WTC11 (cell line): ENCODE data around the gene SNX3. TPM values are rescaled to one million over a fixed set of nuclear protein-coding genes. Genes with fewer than 3 reads are reported as not detected.

Source experiments
- ATAC-seq: fragments of 200-7000 bp; cut with Tn5 transposase; 2 replicates; pipeline ENCODE4 v1.10.0; 2021; ENCODE audit warnings: mild to moderate bottlenecking, moderate library complexity
- CTCF ChIA-PET: fragments of 300-600 bp; sonication (Branson Sonifier 250); formaldehyde crosslinking; loops from one replicate; lab custom pipeline; 2021; ENCODE audit warnings: antibody characterized with exemption; lab: Charles Lee
- POLR2A ChIA-PET: fragments of 350-600 bp; sonication (Branson Sonifier 250); formaldehyde crosslinking; loops from one replicate; lab custom pipeline; 2021; ENCODE audit warnings: antibody characterized with exemption; lab: Charles Lee
- DNase-seq: peaks from one replicate; pipeline ENCODE4 v3.0.0; 2021; ENCODE audit warnings: low spot score
- H3K27ac Mint-ChIP-seq: 2 replicates; pipeline ENCODE4 v1.8.0; 2021; ENCODE audit warnings: mixed read lengths
- H3K27me3 Mint-ChIP-seq: 2 replicates; pipeline ENCODE4 v1.8.0; 2021; ENCODE audit warnings: low read depth, mild to moderate bottlenecking, moderate library complexity, mixed read lengths
- H3K36me3 Mint-ChIP-seq: 2 replicates; pipeline ENCODE4 v1.8.0; 2021; ENCODE audit warnings: mixed read lengths
- H3K4me1 Mint-ChIP-seq: 2 replicates; pipeline ENCODE4 v1.8.0; 2022; ENCODE audit warnings: mixed read lengths
- H3K4me3 Mint-ChIP-seq: 2 replicates; pipeline ENCODE4 v1.8.0; 2021; ENCODE audit warnings: mild to moderate bottlenecking, moderate library complexity, mixed read lengths
- H3K9me3 Mint-ChIP-seq: 2 replicates; pipeline ENCODE4 v1.8.0; 2021; ENCODE audit warnings: mixed read lengths
- ATF1 ChIP-seq: sonication (generic); formaldehyde crosslinking; IDR thresholded peaks from 2 replicates; pipeline ENCODE4 v1.8.1; 2023; ENCODE audit warnings: mild to moderate bottlenecking, moderate library complexity, missing genetic modification reagents
- ATF3 ChIP-seq: sonication (generic); formaldehyde crosslinking; conservative IDR thresholded peaks from 2 replicates; pipeline ENCODE4 v1.8.1; 2022; ENCODE audit warnings: mild to moderate bottlenecking, missing genetic modification reagents
- CREM ChIP-seq: sonication (generic); formaldehyde crosslinking; IDR thresholded peaks from 2 replicates; pipeline ENCODE4 v1.8.1; 2022; ENCODE audit warnings: mild to moderate bottlenecking, missing genetic modification reagents, moderate library complexity
- CTCF ChIP-seq: fragments of 200-600 bp; IDR thresholded peaks from 2 replicates; pipeline ENCODE4 v1.8.0; 2022; ENCODE audit warnings: antibody characterized with exemption
- E2F4 ChIP-seq: sonication (generic); formaldehyde crosslinking; IDR thresholded peaks from 2 replicates; pipeline ENCODE4 v1.8.1; 2022; ENCODE audit warnings: low read depth, mild to moderate bottlenecking, moderate library complexity, missing genetic modification reagents, borderline replicate concordance
- FOXK1 ChIP-seq: sonication (generic); formaldehyde crosslinking; IDR thresholded peaks from 2 replicates; pipeline ENCODE4 v1.8.0; 2022; ENCODE audit warnings: mild to moderate bottlenecking, moderate library complexity, missing genetic modification reagents
- GABPB1 ChIP-seq: sonication (generic); formaldehyde crosslinking; IDR thresholded peaks from 2 replicates; pipeline ENCODE4 v1.8.1; 2023; ENCODE audit warnings: mild to moderate bottlenecking, missing genetic modification reagents
- GTF2I ChIP-seq: fragments of 250-450 bp; sonication (Bioruptor Pico); conservative IDR thresholded peaks from 2 replicates; pipeline ENCODE4 v1.4.0; 2021; ENCODE audit warnings: mild to moderate bottlenecking
- HMGA2 ChIP-seq: fragments of 250-450 bp; sonication (Bioruptor Pico); IDR thresholded peaks from 2 replicates; pipeline ENCODE4 v1.4.0; 2021; ENCODE audit warnings: mild to moderate bottlenecking, moderate library complexity
- NFATC4 ChIP-seq: fragments of 250-450 bp; sonication (Bioruptor Pico); IDR thresholded peaks from 2 replicates; pipeline ENCODE4 v1.9.0; 2021; ENCODE audit warnings: mild to moderate bottlenecking
- NFYB ChIP-seq: sonication (generic); formaldehyde crosslinking; conservative IDR thresholded peaks from 2 replicates; pipeline ENCODE4 v1.8.0; 2022; ENCODE audit warnings: low read depth, missing genetic modification reagents
- NR1H2 ChIP-seq: sonication (generic); formaldehyde crosslinking; IDR thresholded peaks from 2 replicates; pipeline ENCODE4 v1.9.0; 2021; ENCODE audit warnings: mild to moderate bottlenecking, moderate library complexity, missing genetic modification reagents
- RELA ChIP-seq: sonication (generic); formaldehyde crosslinking; IDR thresholded peaks from 2 replicates; pipeline ENCODE4 v1.8.1; 2022; ENCODE audit warnings: missing genetic modification reagents, mild to moderate bottlenecking, borderline replicate concordance
- TEAD1 ChIP-seq: sonication (generic); formaldehyde crosslinking; IDR thresholded peaks from 2 replicates; pipeline ENCODE4 v1.8.0; 2022; ENCODE audit warnings: mild to moderate bottlenecking, missing genetic modification reagents
- TP53 ChIP-seq: sonication (generic); formaldehyde crosslinking; IDR thresholded peaks from 2 replicates; pipeline ENCODE4 v1.8.1; 2023; ENCODE audit warnings: mild to moderate bottlenecking, missing genetic modification reagents
- ZBTB43 ChIP-seq: sonication (generic); formaldehyde crosslinking; IDR thresholded peaks from 2 replicates; pipeline ENCODE4 v1.8.1; 2023; ENCODE audit warnings: mild to moderate bottlenecking, missing genetic modification reagents
- ZNF219 ChIP-seq: sonication (generic); formaldehyde crosslinking; IDR thresholded peaks from 2 replicates; pipeline ENCODE4 v1.8.0; 2023; ENCODE audit warnings: missing genetic modification reagents, mild to moderate bottlenecking, borderline replicate concordance
- ZNF425 ChIP-seq: fragments of 250-450 bp; sonication (Bioruptor Pico); conservative IDR thresholded peaks from 2 replicates; pipeline ENCODE4 v1.9.0; 2021; ENCODE audit warnings: mild to moderate bottlenecking
- total RNA-seq: library from RNA; stranded (reverse); gene quantifications from 3 replicates; pipeline ENCODE4 v1.2.3, GENCODE V29; 2021
- TF ChIP-seq, protein P1 (sequence below): fragments of 250-450 bp; sonication (Bioruptor Pico); IDR thresholded peaks from 2 replicates; pipeline ENCODE4 v1.9.0; 2021; ENCODE audit warnings: mild to moderate bottlenecking, borderline replicate concordance
- TF ChIP-seq, protein P2 (sequence below): sonication (generic); formaldehyde crosslinking; IDR thresholded peaks from 2 replicates; pipeline ENCODE4 v1.8.1; 2023; ENCODE audit warnings: mild to moderate bottlenecking, missing genetic modification reagents, moderate library complexity
- TF ChIP-seq, protein P3 (sequence below): sonication (generic); formaldehyde crosslinking; IDR thresholded peaks from 2 replicates; pipeline ENCODE4 v1.8.0; 2022; ENCODE audit warnings: mild to moderate bottlenecking, missing genetic modification reagents

Gene SNX3
- total RNA-seq, 1 experiment from 2014 or later, result 66.1 TPM

GRCh38 chr6:108235127-108235526 is 25.7 kb downstream of the SNX3 start:
- no peaks in the 10 kb centered on the region for H3K36me3 Mint-ChIP-seq
- H3K4me3 Mint-ChIP-seq, result no peak overlapping the region
- TF ChIP-seq, protein P1, sequence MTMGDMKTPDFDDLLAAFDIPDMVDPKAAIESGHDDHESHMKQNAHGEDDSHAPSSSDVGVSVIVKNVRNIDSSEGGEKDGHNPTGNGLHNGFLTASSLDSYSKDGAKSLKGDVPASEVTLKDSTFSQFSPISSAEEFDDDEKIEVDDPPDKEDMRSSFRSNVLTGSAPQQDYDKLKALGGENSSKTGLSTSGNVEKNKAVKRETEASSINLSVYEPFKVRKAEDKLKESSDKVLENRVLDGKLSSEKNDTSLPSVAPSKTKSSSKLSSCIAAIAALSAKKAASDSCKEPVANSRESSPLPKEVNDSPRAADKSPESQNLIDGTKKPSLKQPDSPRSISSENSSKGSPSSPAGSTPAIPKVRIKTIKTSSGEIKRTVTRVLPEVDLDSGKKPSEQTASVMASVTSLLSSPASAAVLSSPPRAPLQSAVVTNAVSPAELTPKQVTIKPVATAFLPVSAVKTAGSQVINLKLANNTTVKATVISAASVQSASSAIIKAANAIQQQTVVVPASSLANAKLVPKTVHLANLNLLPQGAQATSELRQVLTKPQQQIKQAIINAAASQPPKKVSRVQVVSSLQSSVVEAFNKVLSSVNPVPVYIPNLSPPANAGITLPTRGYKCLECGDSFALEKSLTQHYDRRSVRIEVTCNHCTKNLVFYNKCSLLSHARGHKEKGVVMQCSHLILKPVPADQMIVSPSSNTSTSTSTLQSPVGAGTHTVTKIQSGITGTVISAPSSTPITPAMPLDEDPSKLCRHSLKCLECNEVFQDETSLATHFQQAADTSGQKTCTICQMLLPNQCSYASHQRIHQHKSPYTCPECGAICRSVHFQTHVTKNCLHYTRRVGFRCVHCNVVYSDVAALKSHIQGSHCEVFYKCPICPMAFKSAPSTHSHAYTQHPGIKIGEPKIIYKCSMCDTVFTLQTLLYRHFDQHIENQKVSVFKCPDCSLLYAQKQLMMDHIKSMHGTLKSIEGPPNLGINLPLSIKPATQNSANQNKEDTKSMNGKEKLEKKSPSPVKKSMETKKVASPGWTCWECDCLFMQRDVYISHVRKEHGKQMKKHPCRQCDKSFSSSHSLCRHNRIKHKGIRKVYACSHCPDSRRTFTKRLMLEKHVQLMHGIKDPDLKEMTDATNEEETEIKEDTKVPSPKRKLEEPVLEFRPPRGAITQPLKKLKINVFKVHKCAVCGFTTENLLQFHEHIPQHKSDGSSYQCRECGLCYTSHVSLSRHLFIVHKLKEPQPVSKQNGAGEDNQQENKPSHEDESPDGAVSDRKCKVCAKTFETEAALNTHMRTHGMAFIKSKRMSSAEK (CRISPR knock-in tag), result no peak
- TF ChIP-seq NR1H2 (CRISPR knock-in tag) (no peak), NFYB (CRISPR knock-in tag) (no peak), NFATC4 (CRISPR knock-in tag) (no peak), ATF3 (CRISPR knock-in tag) (no peak), CREM (no peak), ZBTB43 (CRISPR knock-in tag) (no peak), HMGA2 (no peak), E2F4 (CRISPR knock-in tag) (no peak)
- TF ChIP-seq, protein P2, sequence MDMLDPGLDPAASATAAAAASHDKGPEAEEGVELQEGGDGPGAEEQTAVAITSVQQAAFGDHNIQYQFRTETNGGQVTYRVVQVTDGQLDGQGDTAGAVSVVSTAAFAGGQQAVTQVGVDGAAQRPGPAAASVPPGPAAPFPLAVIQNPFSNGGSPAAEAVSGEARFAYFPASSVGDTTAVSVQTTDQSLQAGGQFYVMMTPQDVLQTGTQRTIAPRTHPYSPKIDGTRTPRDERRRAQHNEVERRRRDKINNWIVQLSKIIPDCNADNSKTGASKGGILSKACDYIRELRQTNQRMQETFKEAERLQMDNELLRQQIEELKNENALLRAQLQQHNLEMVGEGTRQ, result no peak
- H3K9me3 Mint-ChIP-seq, result no peaks in the 10 kb centered on the region
- ChIA-PET CTCF (no interaction called here), POLR2A (no interaction called here)
- no peak overlapping the region; the same call in 1 of the 2 replicates for H3K27ac Mint-ChIP-seq
- DNase-seq, result no peak
- no peaks in the 10 kb centered on the region for H3K27me3 Mint-ChIP-seq
- ATAC-seq, result no peak
- peaks cover 15% of the 10 kb centered on the region for H3K4me1 Mint-ChIP-seq

GRCh38 chr6:108228416-108228815 is 32.4 kb downstream of the SNX3 start:
- CTCF ChIA-PET, result no interaction called here
- no peaks in the 10 kb centered on the region for H3K9me3 Mint-ChIP-seq
- TF ChIP-seq ZNF425 (CRISPR knock-in tag), result no peak
- TF ChIP-seq RELA (CRISPR knock-in tag), result no peak
- TF ChIP-seq, protein P3, sequence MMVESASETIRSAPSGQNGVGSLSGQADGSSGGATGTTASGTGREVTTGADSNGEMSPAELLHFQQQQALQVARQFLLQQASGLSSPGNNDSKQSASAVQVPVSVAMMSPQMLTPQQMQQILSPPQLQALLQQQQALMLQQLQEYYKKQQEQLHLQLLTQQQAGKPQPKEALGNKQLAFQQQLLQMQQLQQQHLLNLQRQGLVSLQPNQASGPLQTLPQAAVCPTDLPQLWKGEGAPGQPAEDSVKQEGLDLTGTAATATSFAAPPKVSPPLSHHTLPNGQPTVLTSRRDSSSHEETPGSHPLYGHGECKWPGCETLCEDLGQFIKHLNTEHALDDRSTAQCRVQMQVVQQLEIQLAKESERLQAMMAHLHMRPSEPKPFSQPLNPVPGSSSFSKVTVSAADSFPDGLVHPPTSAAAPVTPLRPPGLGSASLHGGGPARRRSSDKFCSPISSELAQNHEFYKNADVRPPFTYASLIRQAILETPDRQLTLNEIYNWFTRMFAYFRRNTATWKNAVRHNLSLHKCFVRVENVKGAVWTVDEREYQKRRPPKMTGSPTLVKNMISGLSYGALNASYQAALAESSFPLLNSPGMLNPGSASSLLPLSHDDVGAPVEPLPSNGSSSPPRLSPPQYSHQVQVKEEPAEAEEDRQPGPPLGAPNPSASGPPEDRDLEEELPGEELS (CRISPR knock-in tag), result no peak
- TF ChIP-seq GABPB1 (CRISPR knock-in tag), result no peak
- no peak for TF ChIP-seq ZNF219
- TF ChIP-seq ATF1 (CRISPR knock-in tag), result no peak
- no peak for TF ChIP-seq TEAD1 (CRISPR knock-in tag)
- no peak for TF ChIP-seq CTCF
- TF ChIP-seq FOXK1 (CRISPR knock-in tag), result no peak
- TF ChIP-seq, protein P2, result no peak
- TF ChIP-seq TP53 (CRISPR knock-in tag), result no peak
- no peak for TF ChIP-seq GTF2I

More at GRCh38 chr6:108228416-108228815, 32.4 kb downstream of the SNX3 start:
- Mint-ChIP-seq H3K4me1 (peaks cover 37% of the 10 kb centered on the region), H3K27me3 (no peaks in the 10 kb centered on the region), H3K4me3 (no peak overlapping the region), H3K27ac (no peak overlapping the region), H3K36me3 (no peaks in the 10 kb centered on the region)
- no peak for DNase-seq
- ATAC-seq, result no peak
- POLR2A ChIA-PET, result no interaction called here
